DND-41 (cell line): ENCODE measurements around the gene CCDC137.

Experiments used
- ATAC-seq: fragments of 200-7000 bp; cut with Tn5 transposase; 3 replicates; pipeline ENCODE4 v1.9.1; 2021; ENCODE audit warnings: low read depth; ENCODE audit not compliant: insufficient read depth
- DNase-seq: peaks from one replicate; pipeline ENCODE4 v3.0.0-alpha.2; 2020
- H2AFZ ChIP-seq: 2 replicates; pipeline ENCODE4 v1.6.0; 2012; ENCODE audit warnings: low read depth, low read length
- H3K27ac ChIP-seq: 2 replicates; pipeline ENCODE4 v1.5.1; 2012; ENCODE audit warnings: low read length, inconsistent platforms
- H3K27me3 ChIP-seq: fragments of 200-600 bp; sonication (generic); 2 replicates; pipeline ENCODE4 v1.6.0; 2012; ENCODE audit warnings: low read length, mild to moderate bottlenecking, inconsistent platforms; ENCODE audit not compliant: insufficient read depth, poor library complexity
- H3K36me3 ChIP-seq: 2 replicates; pipeline ENCODE4 v1.5.1; 2012; ENCODE audit warnings: low read length, inconsistent platforms; ENCODE audit not compliant: insufficient read depth
- H3K4me1 ChIP-seq: 2 replicates; pipeline ENCODE4 v1.5.1; 2012; ENCODE audit warnings: mild to moderate bottlenecking, low read length; ENCODE audit not compliant: insufficient read depth
- H3K4me2 ChIP-seq: 2 replicates; pipeline ENCODE4 v1.6.0; 2012; ENCODE audit warnings: mild to moderate bottlenecking, moderate library complexity, low read length, inconsistent platforms; ENCODE audit not compliant: insufficient read depth
- H3K4me3 ChIP-seq, 2 experiments: fragments of 200-600 bp in 1 of 2; shearing (Covaris generic) in 1 of 2; 2 replicates each; pipeline ENCODE4 v1.5.1; 2012 to 2016; ENCODE audit warnings: inconsistent platforms in 2 of 2, low read length in 2 of 2, mild to moderate bottlenecking in 2 of 2, low read depth in 1 of 2, moderate library complexity in 1 of 2
- H3K79me2 ChIP-seq: 2 replicates; pipeline ENCODE4 v1.6.0; 2012; ENCODE audit warnings: low read length, inconsistent platforms; ENCODE audit not compliant: insufficient read depth
- H3K9ac ChIP-seq: 2 replicates; pipeline ENCODE4 v1.6.0; 2012; ENCODE audit warnings: low read depth, mild to moderate bottlenecking, inconsistent platforms, low read length, moderate library complexity
- H3K9me3 ChIP-seq: 2 replicates; pipeline ENCODE4 v1.5.1; 2012; ENCODE audit warnings: low read length, moderate library complexity, mild to moderate bottlenecking, inconsistent platforms; ENCODE audit not compliant: insufficient read depth, severe bottlenecking
- H4K20me1 ChIP-seq: 2 replicates; pipeline ENCODE4 v1.6.0; 2012; ENCODE audit warnings: low read length; ENCODE audit not compliant: insufficient read depth
- CTCF ChIP-seq: IDR thresholded peaks from 2 replicates; pipeline ENCODE4 v1.5.1; 2012; ENCODE audit warnings: borderline replicate concordance, low read length, moderate library complexity, mild to moderate bottlenecking; ENCODE audit not compliant: poor library complexity, severe bottlenecking; ENCODE audit errors: extremely low read depth
- EZH2 ChIP-seq: IDR thresholded peaks from 3 replicates; pipeline ENCODE4 v1.6.1; 2012; ENCODE audit warnings: borderline replicate concordance, low read depth, mild to moderate bottlenecking, moderate library complexity, low read length, inconsistent platforms; ENCODE audit not compliant: severe bottlenecking

CCDC137 gene

GRCh38 chr17:81686614-81687013 lies 20.1 kb downstream of the CCDC137 start:
- Histone ChIP-seq H3K36me3 (peaks cover 80% of the 10 kb centered on the region), H3K4me1 (peaks cover 42% of the 10 kb centered on the region), H3K27ac (no peak overlapping the region), H2AFZ (no peak overlapping the region), H3K9me3 (no peaks in the 10 kb centered on the region), H3K4me3 (no peak overlapping the region), H3K4me2 (peak overlapping the region; percentile 88; the same call in 1 of the 2 replicates), H3K27me3 (no peaks in the 10 kb centered on the region), H4K20me1 (peaks cover 72% of the 10 kb centered on the region), H3K9ac (no peak overlapping the region), H3K79me2 (peaks cover 79% of the 10 kb centered on the region)
- TF ChIP-seq EZH2 (no peak), CTCF (no peak)
- ATAC-seq (no peak), DNase-seq (no peak)

- DNase-seq = no peak
- no peak for TF ChIP-seq CTCF
- TF ChIP-seq EZH2 = no peak
- H3K9ac ChIP-seq = no peak overlapping the region
- peaks cover 29% of the 10 kb centered on the region for H3K4me1 ChIP-seq
- no peaks in the 10 kb centered on the region for H3K9me3 ChIP-seq
- no peak overlapping the region for H3K4me3 ChIP-seq
- H3K79me2 ChIP-seq = peaks cover 67% of the 10 kb centered on the region
- H4K20me1 ChIP-seq = peaks cover 75% of the 10 kb centered on the region
- H3K4me2 ChIP-seq = no peak overlapping the region
- no peak overlapping the region for H3K27ac ChIP-seq
- no peak overlapping the region for H2AFZ ChIP-seq
- ATAC-seq = no peak
- H3K27me3 ChIP-seq = no peaks in the 10 kb centered on the region
- peaks cover 88% of the 10 kb centered on the region for H3K36me3 ChIP-seq
These were observed 21.4 kb downstream of the CCDC137 start for GRCh38 chr17:81687770-81688541.

- Histone ChIP-seq H3K27ac (no peak overlapping the region), H3K4me1 (peaks cover 29% of the 10 kb centered on the region), H2AFZ (no peak overlapping the region), H3K79me2 (peaks cover 64% of the 10 kb centered on the region), H3K9me3 (no peaks in the 10 kb centered on the region), H3K9ac (no peak overlapping the region), H3K4me3 (no peak overlapping the region), H3K36me3 (peaks cover 89% of the 10 kb centered on the region), H3K27me3 (no peaks in the 10 kb centered on the region), H3K4me2 (no peak overlapping the region), H4K20me1 (peaks cover 78% of the 10 kb centered on the region)
- no peak for ATAC-seq
- DNase-seq = no peak
- no peak for TF ChIP-seq CTCF
- TF ChIP-seq EZH2 = no peak
These were observed 22.1 kb downstream of the CCDC137 start for GRCh38 chr17:81688616-81689015.
